ENCODE data around the gene LCORL.

LCORL gene

DNA sequence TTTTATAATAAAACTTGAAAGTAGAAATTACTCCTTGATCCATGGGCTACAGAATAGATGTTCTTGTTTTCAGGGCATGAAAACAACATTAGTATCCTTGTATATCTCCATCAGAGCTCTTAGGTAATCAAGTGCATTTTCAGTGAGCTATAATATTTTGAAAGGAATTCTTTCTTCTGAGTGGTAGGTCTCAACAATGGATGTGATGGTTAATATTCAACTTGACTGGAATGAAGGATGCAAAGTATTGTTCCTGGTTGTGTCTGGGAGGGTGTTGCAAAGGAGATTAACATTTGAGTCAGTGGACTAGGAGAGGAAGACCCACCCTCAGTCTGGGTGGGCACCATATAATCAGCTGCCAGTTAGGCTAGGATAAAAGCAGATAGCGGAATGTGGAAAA, 100.1 kb downstream of the LCORL start:
- H3K27ac ChIP-seq (replicated peaks) = no peak overlapping the region
- no peaks in the 10 kb centered on the region for H3K27me3 ChIP-seq (ENCODE audit: insufficient read depth, poor library complexity, severe bottlenecking)
- no peak for DNase-seq (ENCODE audit: low read depth in 1 of 2, low spot score in 1 of 2)
- H3K4me3 ChIP-seq (replicated peaks; ENCODE audit: insufficient read depth, low read length) = no peak overlapping the region
- TF ChIP-seq POLR2AphosphoS5 (IDR thresholded peaks at IDR 0.05; ENCODE audit: low read depth) = no peak
- no peak for TF ChIP-seq SPI1 (IDR thresholded peaks at IDR 0.05; ENCODE audit: borderline replicate concordance, low read depth)
- TF ChIP-seq, protein P1, sequence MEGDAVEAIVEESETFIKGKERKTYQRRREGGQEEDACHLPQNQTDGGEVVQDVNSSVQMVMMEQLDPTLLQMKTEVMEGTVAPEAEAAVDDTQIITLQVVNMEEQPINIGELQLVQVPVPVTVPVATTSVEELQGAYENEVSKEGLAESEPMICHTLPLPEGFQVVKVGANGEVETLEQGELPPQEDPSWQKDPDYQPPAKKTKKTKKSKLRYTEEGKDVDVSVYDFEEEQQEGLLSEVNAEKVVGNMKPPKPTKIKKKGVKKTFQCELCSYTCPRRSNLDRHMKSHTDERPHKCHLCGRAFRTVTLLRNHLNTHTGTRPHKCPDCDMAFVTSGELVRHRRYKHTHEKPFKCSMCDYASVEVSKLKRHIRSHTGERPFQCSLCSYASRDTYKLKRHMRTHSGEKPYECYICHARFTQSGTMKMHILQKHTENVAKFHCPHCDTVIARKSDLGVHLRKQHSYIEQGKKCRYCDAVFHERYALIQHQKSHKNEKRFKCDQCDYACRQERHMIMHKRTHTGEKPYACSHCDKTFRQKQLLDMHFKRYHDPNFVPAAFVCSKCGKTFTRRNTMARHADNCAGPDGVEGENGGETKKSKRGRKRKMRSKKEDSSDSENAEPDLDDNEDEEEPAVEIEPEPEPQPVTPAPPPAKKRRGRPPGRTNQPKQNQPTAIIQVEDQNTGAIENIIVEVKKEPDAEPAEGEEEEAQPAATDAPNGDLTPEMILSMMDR (IDR thresholded peaks at IDR 0.05; ENCODE audit: insufficient read depth, low read length) = no peak
- TF ChIP-seq, protein P2, sequence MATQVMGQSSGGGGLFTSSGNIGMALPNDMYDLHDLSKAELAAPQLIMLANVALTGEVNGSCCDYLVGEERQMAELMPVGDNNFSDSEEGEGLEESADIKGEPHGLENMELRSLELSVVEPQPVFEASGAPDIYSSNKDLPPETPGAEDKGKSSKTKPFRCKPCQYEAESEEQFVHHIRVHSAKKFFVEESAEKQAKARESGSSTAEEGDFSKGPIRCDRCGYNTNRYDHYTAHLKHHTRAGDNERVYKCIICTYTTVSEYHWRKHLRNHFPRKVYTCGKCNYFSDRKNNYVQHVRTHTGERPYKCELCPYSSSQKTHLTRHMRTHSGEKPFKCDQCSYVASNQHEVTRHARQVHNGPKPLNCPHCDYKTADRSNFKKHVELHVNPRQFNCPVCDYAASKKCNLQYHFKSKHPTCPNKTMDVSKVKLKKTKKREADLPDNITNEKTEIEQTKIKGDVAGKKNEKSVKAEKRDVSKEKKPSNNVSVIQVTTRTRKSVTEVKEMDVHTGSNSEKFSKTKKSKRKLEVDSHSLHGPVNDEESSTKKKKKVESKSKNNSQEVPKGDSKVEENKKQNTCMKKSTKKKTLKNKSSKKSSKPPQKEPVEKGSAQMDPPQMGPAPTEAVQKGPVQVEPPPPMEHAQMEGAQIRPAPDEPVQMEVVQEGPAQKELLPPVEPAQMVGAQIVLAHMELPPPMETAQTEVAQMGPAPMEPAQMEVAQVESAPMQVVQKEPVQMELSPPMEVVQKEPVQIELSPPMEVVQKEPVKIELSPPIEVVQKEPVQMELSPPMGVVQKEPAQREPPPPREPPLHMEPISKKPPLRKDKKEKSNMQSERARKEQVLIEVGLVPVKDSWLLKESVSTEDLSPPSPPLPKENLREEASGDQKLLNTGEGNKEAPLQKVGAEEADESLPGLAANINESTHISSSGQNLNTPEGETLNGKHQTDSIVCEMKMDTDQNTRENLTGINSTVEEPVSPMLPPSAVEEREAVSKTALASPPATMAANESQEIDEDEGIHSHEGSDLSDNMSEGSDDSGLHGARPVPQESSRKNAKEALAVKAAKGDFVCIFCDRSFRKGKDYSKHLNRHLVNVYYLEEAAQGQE (IDR thresholded peaks at IDR 0.05; ENCODE audit: insufficient replicate concordance, low read depth) = no peak

DNA sequence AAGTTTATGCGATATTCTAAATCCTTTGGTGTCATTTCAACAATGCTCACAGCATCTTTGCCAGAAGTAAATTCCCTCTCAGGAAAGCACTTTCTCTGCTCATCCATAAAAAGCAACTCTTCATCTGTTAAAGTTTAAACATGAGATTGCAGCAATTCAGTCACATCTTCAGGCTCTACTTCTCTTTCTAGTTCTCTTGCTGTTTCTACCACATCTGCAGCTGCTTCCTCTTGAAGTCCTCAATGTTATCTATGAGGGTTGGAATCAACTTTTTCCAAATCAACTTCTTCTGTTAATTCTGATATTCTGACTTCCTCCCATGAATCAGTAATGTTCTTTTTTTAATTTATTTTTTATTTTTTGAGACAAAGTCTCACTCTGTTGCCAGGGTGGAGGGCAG, 100.9 kb downstream of the LCORL start:
- no peak for TF ChIP-seq POLR2AphosphoS5 (IDR thresholded peaks at IDR 0.05; ENCODE audit: low read depth)
- TF ChIP-seq GABPA (IDR thresholded peaks at IDR 0.05; ENCODE audit: low read depth) = no peak
- TF ChIP-seq, protein P2 (IDR thresholded peaks at IDR 0.05; ENCODE audit: insufficient replicate concordance, low read depth) = no peak
- no peak for TF ChIP-seq SPI1 (IDR thresholded peaks at IDR 0.05; ENCODE audit: borderline replicate concordance, low read depth)
- TF ChIP-seq, protein P1 (IDR thresholded peaks at IDR 0.05; ENCODE audit: insufficient read depth, low read length) = no peak
- DNase-seq (ENCODE audit: low read depth in 1 of 2, low spot score in 1 of 2) = peak in 1 of 2 experiments; percentile 3
- H3K27ac ChIP-seq (replicated peaks) = no peak overlapping the region
- H3K27me3 ChIP-seq (ENCODE audit: insufficient read depth, poor library complexity, severe bottlenecking) = no peaks in the 10 kb centered on the region
- no peak overlapping the region for H3K4me3 ChIP-seq (replicated peaks; ENCODE audit: insufficient read depth, low read length)

DNA sequence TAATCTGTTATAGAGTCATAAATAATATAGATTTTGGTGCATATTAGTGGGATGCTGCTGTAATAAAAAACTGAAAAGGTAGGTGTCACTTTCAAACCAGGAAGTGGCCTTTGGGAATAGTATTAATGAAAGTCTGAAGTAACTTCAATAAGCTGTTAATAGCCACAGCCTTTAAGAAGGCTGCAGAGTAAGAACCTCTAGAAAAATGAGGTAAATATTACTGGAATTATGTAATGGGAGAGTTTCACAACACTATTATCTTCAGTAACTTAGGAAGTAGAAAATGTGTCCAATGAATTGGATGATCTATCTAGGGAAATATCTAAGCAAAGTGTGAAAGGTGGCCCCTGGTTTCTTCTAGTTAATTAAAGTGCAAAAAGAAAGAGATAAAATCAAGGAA, 106.1 kb downstream of the LCORL start:
- Histone ChIP-seq H3K27ac (replicated peaks) (no peak overlapping the region), H3K4me3 (replicated peaks; ENCODE audit: insufficient read depth, low read length) (no peak overlapping the region), H3K27me3 (ENCODE audit: insufficient read depth, poor library complexity, severe bottlenecking) (no peaks in the 10 kb centered on the region)
- DNase-seq (ENCODE audit: low read depth in 1 of 2, low spot score in 1 of 2) = peak in 1 of 2 experiments; percentile 38
- no peak for TF ChIP-seq SPI1 (IDR thresholded peaks at IDR 0.05; ENCODE audit: borderline replicate concordance, low read depth)

DNA sequence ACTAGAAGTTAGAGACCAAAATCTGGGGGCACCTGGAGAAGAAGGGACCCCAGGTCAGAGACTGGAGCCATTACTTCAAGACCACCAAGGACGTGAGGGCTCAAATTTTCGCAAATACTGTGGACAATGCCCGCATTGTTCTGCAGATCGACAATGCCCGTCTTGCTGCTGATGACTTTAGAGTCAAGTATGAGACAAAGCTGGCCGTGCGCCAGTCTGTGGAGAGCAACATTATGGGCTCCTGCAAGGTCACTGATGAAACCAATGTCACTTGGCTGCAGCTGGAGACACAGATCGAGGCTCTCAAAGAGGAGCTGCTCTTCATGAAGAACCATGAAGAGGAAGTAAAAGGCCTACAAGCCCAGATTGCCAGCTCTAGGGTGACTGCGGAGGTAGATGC, 109.5 kb downstream of the LCORL start:
- Histone ChIP-seq H3K4me3 (replicated peaks; ENCODE audit: insufficient read depth, low read length) (no peak overlapping the region), H3K27ac (replicated peaks) (no peak overlapping the region), H3K27me3 (ENCODE audit: insufficient read depth, poor library complexity, severe bottlenecking) (no peaks in the 10 kb centered on the region)
- no peak for DNase-seq (ENCODE audit: low read depth in 1 of 2, low spot score in 1 of 2)
- TF ChIP-seq, protein P2 (IDR thresholded peaks at IDR 0.05; ENCODE audit: insufficient replicate concordance, low read depth) = no peak
- no peak for TF ChIP-seq SPI1 (IDR thresholded peaks at IDR 0.05; ENCODE audit: borderline replicate concordance, low read depth)
- TF ChIP-seq POLR2AphosphoS5 (IDR thresholded peaks at IDR 0.05; ENCODE audit: low read depth) = no peak
- TF ChIP-seq GABPA (IDR thresholded peaks at IDR 0.05; ENCODE audit: low read depth) = no peak
- TF ChIP-seq, protein P1 (IDR thresholded peaks at IDR 0.05; ENCODE audit: insufficient read depth, low read length) = no peak
